RPMI7951 (cell line): ENCODE measurements around the gene PKN1. TPM values are rescaled to one million over a fixed set of nuclear protein-coding genes. Genes with fewer than 3 reads are reported as not detected.
A peak's percentile ranks its signal among the peaks of the same experiment; 100 is the strongest.
"Not testable (repeated sequence)": the region's sequence is repeated elsewhere in the genome, so short reads cannot be mapped to it uniquely, and the experiment has no call there.

Source experiments
- DNase-seq: peaks from one replicate; pipeline ENCODE4 v3.0.0-alpha.2; 2012; ENCODE audit warnings: low read depth
- total RNA-seq: library from RNA; depleted of rRNA; stranded (reverse); fragments of >200 nt; shearing (Covaris generic); gene quantifications from 2 replicates; pipeline ENCODE4 v1.2.3, GENCODE V29; 2014

Gene PKN1
- total RNA-seq, 1 experiment from 2014 or later = 53.7 TPM

DNA sequence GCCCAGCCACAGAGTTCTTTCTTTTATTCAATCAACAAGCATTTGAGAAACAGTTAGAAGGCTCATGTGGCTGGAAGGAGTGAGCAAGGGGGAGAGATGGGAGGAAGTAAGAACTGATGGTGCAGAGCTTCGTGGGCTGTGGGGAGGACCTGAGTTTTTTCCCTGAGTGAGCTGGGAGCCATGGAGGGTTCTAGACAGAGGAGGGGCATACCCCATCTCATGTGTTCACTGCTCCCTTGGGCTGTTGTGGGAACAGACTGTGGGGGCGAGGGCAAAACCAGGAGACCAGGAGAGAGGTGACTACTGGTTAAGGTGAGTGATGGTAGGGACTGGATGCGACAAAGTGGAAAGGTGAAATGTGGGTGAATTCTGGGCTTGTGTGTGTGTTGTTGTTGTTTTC is 2.4 kb upstream of the PKN1 start:
- no peak for DNase-seq

DNA sequence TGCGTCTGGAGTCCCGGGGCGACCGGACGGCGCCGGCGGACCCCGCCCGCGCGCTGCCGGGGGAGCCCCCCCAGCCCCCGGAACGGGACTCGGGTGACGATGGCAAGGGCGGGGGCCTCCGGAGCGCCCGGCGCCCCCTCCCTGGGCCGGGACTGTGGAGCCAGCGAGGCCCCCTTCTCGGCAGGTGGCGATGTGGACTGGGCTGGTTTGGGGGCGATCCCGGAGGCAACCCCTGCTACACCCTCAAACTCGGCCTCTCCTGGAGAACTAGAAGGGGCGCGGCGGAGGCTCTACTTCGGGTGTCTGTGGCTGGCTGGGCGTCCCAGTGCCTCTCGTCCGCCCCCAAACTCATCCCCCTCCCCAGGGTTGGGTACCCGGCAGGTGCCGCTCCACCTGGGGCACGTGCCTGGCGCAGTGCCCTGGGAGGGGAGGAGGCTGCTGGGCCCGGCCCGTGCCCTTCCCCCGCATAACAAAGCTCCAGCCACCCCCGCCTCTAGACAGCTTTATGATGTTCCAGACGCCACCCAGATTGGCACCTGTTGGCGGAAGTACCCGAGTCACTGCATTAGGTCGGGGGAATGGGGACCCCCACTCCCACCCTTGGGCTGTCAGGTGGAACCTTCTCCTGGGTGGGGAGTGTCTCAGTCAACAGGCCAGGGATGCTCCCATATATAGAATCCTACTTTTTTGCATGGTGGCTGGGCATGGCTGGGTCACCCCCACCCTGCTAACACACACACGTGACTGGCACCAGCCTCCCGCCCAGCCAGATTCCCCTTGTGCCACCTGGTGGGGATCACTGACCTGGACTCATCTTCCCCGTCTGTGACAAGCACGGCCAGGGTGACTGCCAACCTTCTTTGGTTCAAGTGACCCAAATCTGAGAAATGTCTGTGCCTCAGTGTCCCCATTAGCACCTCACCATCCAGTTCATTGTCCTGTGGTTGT is 722 bp downstream of the PKN1 start:
- DNase-seq = no peak

DNA sequence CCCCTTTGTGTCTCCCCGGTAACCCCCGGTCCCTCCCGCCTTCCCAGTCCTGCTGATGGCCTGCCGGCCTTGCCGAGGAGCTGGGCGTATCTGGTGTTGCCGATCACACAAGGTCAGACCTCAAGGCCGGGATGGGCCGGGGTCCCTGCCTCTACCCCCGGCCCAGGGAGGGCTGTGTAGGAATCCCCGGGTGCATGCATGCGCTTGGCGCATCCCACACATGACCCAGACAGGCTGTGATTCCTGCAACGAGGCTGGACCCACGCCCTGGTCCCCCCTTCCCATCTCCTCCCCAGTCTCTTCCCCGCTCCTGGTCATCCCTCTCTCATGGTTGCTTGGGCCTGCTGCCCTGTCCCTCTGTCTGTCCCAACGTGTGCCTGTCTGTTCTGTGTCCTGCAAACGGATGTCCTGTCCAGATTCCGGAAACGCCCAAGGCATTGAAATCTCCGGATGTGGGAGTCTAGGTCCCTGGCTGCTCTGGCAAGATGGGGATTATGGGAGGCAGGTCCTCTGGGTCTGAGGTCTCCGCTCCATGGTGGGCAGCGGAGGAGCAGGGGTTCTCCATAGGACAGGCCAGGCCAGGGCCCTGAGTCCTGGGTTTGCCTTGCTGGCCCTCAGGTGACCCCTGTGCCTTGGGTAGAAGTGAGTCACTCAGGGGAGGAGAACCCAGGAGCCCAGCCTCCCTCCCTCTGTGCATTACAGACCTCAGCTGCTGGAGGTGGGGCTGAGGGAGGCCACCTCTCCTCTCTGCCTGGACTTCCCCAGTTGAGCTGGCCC is 1.6 kb downstream of the PKN1 start:
- DNase-seq = peak; percentile 86

DNA sequence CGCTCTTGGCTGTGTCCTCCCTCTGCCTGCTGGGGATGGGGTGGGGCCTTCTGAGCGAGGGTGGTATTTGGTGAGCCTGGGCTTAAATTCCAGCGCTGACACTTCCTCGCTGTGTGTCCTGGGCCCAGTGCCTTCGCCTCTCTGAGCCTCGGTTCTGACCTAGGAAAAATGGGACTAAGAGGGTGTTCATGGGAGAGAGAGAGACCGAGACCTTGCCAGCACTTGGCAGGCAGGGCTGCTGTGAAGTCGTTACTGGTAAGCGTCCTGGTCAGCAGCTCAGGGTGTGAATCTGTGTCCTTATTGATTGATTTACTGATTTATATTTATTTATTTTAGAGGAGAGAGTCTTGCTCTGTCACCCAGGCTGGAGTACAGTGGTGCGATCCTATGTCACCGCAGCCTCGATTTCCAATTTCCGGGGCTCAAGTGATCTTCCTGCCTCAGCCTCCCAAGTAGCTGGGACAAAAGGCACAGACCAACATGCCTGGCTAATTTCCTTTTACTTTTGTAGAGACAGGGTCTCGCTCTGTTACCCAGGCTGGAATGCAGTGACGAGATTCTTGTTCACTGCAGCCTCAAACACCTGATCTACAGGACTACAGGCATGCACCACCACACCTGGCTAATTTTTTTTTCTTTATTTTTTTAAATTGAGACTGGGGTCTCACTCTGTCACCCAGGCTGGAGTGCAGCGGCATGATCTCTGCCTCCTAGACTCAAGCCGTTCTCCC is 2.4 kb downstream of the PKN1 start:
- DNase-seq = no peak

DNA sequence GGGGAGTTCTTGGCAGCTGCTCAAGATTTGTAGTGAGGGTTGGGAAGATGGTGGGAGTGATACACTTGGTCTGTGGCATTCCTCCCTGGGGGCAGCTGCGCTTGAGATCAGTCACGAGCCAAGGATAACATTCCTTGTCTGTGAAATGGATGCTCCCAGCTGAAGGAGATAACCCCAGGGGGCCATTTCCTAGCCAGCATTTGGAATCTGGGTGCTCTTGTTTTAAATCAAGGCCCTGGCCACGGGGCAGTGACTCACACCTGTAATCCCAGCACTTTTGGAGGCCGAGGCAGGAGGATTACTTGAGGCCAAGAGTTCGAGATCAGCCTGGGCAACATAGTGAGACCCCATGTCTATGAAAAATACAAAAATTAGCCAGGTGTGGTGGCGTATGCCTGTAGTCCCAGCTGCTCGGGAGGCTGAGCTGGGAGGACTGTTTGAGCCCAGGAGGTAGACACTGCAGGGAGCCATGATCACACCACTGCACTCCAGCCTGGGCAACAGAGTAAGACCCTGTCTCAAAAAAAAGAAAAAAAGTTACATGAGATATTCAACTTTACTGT is 4.6 kb downstream of the PKN1 start:
- DNase-seq = peak; percentile 52

DNA sequence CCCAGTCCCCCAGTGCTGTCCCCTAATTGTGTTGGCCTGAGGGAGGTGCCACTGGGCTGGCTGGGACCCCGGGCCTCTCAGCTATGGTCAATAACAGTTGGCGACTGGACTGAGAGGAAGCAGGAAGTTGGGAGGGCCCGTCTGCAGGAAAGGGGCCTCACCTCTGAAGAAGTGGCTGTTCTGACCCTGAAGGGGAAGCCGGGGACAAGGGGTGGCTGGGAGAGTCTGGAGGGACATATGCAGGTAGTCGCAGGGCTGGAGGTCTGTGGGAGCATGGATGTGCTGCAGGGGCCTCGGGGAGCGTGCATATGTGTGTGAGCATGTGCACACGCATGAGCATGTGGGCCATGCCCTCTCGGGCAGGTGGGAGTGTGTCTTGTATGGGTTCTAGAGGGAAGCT is 5.9 kb downstream of the PKN1 start:
- no peak for DNase-seq

DNA sequence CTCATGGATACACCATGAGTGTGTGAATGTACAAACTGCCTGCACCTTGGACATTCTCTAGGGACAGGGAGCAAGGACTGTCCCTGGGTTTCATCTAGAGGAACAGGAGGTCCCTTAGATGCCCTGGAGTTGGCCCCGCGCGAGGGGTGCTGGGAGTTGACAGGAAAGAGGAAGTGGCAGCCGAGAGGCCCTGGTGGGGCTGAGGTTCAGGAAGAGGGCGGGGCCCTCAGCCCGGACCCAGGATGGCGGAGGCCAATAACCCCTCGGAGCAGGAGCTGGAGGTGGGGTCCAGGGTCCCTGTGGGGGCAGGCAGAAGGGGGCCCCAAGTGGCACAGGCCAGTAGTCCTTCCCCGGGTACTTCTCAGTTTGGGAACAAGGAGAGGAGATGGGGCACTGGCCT is 6.9 kb downstream of the PKN1 start:
- DNase-seq = no peak

DNA sequence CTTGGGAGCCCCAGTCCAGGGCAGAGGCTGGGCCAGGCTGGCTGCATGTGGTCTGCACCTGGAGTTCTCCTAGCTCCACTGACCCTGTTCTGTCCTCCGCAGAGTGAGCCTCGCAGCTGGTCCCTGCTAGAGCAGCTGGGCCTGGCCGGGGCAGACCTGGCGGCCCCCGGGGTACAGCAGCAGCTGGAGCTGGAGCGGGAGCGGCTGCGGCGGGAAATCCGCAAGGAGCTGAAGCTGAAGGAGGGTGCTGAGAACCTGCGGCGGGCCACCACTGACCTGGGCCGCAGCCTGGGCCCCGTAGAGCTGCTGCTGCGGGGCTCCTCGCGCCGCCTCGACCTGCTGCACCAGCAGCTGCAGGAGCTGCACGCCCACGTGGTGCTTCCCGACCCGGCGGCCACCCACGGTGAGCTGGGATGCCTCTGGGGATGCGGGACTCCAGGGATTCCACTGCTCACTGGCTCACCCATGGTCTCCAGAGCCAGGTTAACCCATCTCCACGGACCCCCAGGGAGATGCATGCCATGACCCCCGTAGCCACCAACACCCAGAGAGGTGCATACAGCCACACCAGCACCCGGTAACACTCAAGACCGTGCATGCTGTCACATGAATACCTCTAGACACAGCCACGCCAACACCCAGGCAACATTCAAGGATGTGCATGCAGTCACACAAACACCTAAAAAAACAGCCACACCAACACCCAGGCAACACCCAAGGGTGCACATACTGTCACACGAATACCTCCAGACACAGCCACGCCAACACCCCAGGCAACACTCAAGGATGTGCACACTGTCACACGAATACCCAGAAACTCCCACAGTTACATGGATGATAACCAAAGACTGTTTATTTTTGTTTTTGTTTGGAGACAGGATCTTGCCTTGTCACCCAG is 8.2 kb downstream of the PKN1 start:
- DNase-seq = no peak

DNA sequence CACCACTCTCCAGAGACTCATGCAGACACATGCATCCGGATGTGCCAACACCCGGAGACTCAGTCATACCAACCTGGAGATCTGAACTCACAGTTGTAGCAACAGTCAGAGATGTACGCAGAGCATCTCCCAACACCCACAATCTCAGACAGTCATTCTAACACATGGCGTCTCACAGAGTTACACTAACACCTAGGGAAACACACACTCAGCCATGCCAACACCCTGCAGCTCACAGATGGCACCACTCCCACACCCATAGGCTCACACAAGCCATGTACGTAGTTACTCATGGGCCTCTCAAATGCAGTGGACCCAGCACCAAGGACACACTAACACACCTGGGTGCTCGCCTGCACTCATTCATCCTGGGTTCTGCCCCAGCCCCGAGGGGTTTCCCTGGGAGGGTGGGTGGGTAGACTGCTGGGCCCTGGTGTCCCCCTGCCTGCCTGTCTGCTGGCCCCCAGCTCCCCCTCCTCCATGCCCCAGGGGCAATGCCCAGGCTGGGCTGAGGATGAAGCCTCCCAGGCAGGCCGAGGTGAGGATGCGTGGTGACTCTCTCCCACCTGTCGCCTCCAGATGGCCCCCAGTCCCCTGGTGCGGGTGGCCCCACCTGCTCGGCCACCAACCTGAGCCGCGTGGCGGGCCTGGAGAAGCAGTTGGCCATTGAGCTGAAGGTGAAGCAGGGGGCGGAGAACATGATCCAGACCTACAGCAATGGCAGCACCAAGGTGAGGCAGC is 10.0 kb downstream of the PKN1 start:
- no peak for DNase-seq

DNA sequence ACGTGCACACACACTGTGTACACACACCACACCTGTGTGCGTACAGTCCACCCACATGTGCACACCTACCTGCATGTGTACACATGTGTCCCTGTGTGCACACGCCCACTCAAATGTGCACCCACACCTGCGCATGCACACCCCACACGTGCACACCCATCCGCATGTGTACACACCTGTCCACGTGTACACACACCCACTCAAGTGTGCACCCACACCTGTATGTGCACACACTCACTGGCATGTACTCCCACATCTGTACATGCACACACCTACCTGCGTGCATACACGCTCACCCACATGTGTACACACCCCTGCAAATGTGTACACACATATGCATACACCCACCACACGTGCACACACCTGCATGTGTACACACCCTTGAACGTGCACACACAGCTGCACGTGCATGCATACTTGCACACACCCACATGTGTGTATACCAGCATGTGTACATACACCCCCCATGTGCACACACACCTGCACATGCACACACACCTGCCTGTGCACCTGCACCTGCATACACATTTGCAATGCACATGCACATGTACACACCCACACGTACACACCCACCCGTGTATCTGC is 10.6 kb downstream of the PKN1 start:
- DNase-seq = no peak

DNA sequence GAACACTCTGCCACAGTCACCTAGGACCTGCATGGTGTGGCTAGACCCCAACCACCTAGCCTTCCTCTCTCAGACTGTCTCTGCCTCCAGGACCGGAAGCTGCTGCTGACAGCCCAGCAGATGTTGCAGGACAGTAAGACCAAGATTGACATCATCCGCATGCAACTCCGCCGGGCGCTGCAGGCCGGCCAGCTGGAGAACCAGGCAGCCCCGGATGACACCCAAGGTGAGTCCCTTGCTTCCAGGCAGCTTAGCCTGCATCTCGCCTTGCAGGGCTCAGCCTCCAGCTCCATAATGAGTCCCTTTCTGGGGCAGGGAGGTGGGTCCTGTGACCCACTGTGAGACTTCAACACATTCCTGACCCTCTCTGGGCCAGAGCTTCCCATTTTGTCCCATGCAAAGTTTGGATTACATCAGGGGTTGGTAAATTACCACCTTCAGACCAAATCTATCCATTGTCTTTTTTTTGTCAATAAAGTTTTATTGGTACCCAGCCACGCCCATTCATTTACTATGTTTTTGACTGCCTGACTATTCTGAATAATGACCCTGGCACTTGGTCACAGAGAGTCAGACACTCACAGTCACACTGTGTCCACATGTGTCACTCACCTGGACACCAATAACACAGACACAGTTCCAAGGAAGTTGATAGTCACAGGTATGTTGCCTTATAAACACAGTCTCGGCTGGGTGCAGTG is 13.4 kb downstream of the PKN1 start:
- no peak for DNase-seq

DNA sequence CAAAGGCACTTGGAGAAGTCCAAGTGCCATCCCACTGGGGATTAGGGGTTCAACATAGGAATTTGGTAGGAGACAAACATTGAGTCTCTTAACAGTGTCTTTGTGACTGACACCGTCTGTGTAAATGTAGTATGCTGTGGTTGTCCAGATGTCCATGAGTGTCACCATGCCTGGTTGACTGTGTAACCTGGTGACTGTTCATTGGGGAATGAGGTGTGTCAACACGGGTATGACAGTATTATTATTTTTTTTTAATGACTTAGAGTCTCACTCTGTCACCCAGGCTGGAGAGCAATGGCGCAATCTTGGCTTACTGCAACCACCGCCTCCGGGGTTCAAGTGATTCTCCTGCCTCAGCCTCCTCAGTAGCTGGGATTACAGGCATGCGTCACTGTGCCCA is 16.2 kb downstream of the PKN1 start:
- no peak for DNase-seq

DNA sequence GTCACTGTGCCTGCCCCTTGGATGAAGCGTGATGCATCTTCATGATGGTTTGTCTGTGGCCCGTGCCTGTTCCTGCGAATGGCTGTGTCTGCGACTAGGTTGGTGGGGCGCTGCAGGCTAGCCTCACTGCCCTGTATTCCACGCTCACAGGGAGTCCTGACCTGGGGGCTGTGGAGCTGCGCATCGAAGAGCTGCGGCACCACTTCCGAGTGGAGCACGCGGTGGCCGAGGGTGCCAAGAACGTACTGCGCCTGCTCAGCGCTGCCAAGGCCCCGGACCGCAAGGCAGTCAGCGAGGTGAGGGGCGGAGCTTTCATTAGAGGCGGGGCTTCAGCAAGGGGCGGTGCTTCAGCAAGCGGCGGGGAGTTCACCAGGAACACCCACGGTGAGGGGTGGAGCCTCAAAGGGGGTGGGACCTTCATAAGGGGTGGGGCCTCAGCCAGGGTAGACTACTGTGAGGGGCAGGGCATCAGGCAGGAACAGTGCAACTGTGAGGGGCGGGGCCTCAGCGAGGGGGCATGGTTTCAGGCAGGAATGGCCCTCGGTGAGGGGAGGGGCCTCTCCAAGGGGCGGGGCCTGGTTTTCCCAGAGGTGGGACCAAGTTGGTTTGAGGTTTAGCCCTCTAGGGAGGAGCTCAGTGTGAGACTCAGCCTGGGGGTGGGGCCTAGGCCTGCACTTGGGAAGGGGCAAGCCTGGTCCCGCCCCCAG is 17.2 kb downstream of the PKN1 start:
- DNase-seq = peak; percentile 39

DNA sequence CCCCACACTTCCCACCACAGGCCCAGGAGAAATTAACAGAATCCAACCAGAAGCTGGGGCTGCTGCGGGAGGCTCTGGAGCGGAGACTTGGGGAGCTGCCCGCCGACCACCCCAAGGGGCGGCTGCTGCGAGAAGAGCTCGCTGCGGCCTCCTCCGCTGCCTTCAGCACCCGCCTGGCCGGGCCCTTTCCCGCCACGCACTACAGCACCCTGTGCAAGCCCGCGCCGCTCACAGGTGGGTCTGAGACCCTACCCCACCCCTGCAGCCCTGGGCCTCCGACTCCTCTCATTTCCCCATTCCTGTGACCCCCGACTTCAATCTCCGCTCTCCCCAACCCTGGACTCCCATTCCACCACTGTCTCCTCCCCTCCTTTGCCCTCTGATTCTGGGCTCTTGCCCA is 17.8 kb downstream of the PKN1 start:
- no peak for DNase-seq

DNA sequence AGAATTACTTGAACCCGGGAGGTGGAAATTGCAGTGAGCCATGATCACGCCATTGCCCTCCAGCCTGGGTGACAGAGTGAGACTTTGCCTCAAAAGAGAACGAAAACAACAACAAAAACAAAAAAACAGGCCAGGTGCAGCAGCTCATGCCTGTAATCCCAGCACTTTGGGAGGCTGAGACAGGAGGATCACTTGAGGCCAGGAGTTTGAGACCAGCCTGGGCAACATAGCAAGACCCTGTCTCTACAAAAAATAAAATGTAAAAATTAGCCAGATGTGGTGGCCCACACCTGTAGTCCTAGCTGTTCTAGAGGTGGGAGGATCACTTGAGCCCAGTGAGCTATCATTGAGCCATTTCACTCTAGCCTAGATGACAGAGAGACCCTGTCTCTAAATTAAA is 19.2 kb downstream of the PKN1 start:
- not testable (repeated sequence) for DNase-seq

DNA sequence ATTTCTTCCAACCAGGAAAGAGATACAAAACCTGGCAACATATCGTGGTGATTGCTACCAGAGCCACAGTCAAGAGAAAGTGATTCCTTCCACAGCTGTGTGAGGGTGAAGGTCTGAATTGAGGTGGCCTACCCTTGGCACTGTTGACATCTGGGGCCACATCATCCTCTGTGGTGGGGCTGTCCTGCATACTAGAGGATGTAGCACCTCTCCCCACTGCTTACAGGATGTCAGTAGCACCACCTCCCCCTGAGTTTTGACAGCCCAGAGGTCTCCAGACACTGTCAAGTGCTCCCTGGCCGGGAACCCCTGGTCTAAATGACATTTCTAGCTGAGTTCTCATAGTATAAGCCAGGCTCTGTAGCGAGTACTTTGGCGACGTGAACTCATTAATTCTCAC is 26.6 kb downstream of the PKN1 start:
- no peak for DNase-seq

DNA sequence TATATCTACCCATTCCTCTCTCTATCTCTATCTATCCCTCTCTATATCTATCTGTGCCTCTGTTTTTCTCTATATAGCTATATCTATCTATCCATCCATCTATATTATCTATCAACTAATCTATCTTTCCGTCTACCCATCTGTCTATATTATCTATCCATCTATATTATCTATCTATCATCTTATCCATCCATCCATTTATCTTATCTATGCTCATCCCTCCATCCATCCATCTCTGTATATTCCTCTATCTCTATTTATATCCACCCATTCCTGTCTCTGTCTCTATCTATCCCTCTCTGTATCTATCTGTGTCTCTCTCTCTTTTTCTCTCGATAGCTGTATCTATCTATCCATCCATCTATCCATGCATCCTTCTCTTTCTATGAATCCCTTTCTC is 27.8 kb downstream of the PKN1 start:
- DNase-seq = no peak

DNA sequence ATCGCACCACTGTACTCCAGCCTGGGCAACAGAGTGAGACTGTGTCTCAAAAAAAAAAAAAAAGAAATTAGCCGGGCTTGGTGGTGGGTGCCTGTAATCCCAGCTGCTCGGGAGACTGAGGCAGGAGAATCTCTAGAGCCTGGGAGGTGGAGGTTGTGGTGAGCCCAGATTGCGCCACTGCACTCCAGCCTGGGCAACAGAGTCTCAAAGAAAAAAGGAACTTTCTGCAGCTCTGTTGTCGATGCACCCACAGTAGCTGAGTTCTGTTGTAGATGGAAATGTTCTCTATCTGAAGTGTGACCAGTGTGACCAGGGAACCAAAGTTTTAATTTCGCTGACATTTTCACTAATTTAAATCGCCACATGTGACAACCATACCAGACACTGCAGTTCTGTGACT is 29.3 kb downstream of the PKN1 start:
- DNase-seq = not testable (repeated sequence)

DNA sequence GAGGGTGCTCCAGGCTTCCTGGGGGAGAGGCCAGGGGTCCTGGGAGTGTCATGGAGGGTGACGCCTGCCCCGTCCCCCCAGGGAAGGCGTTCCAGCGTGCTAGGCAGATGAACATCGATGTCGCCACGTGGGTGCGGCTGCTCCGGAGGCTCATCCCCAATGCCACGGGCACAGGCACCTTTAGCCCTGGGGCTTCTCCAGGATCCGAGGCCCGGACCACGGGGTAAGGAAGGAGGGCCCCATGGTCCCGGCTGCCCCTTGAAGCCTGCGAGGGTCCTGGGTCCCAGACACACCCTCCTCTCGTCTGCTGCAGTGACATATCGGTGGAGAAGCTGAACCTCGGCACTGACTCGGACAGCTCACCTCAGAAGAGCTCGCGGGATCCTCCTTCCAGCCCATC is 30.6 kb downstream of the PKN1 start:
- DNase-seq = no peak
